Cardiac muscle cell (in vitro differentiated cells and primary cell): ENCODE results near the gene DAB1. TPM values are rescaled to one million over a fixed set of nuclear protein-coding genes. Genes with fewer than 3 reads are reported as not detected.

Experiments
- DNase-seq, 2 donors: peaks; one replicate each; pipeline versions ENCODE4 v3.0.0 to v3.0.0-alpha.2; 2010 to 2017; ENCODE audit warnings: low read depth in 1 of 2, low spot score in 1 of 2
- H3K27ac ChIP-seq: fragments of 200-600 bp; sonication (generic); 2 replicates; pipeline ENCODE4 v1.5.1; 2016
- H3K27me3 ChIP-seq: fragments of 200-600 bp; sonication (generic); 2 replicates; pipeline ENCODE4 v1.6.0; 2016; ENCODE audit warnings: control low read depth
- H3K36me3 ChIP-seq: fragments of 200-600 bp; sonication (generic); 2 replicates; pipeline ENCODE4 v1.5.1; 2016; ENCODE audit warnings: control low read depth
- H3K4me1 ChIP-seq: fragments of 200-600 bp; sonication (generic); 2 replicates; pipeline ENCODE4 v1.8.1; 2017; ENCODE audit warnings: low read depth, mild to moderate bottlenecking, mixed run types
- H3K4me3 ChIP-seq: fragments of 200-600 bp; sonication (generic); 2 replicates; pipeline ENCODE4 v1.5.1; 2016; ENCODE audit warnings: mild to moderate bottlenecking
- H3K9me3 ChIP-seq: fragments of 200-600 bp; sonication (generic); 2 replicates; pipeline ENCODE4 v1.5.1; 2017; ENCODE audit warnings: low read depth, mild to moderate bottlenecking, control low read depth
- CTCF ChIP-seq: IDR thresholded peaks from 2 replicates; pipeline ENCODE4 v1.5.1; 2012; ENCODE audit warnings: low read depth, mild to moderate bottlenecking, low read length
- polyA plus RNA-seq: library from polyadenylated mRNA; unstranded; fragments of >200 nt; fragmentation: Nextera tagmentation; extraction: Ambion mirVana; gene quantifications from 2 replicates; pipeline ENCODE4 v1.2.1, GENCODE V29; 2016
- total RNA-seq: library from RNA; depleted of rRNA; stranded (reverse); fragments of >200 nt; gene quantifications from 2 replicates; pipeline ENCODE4 v1.2.3, GENCODE V29; 2016

The DAB1 gene
- total and polyA plus RNA-seq, 2 experiments from 2014 or later, result 24.1 to 26.6 TPM

- Histone ChIP-seq H3K4me1 (peaks cover 40% of the 10 kb centered on the region), H3K9me3 (no peaks in the 10 kb centered on the region), H3K4me3 (no peak overlapping the region), H3K27ac (no peak overlapping the region), H3K27me3 (no peaks in the 10 kb centered on the region), H3K36me3 (no peaks in the 10 kb centered on the region)
- no peak for TF ChIP-seq CTCF
- DNase-seq, result no peak
Measured at GRCh38 chr1:57084701-57085100, 339.2 kb downstream of the DAB1 start.

GRCh38 chr1:57082711-57083439 is 341.0 kb downstream of the DAB1 start:
- Histone ChIP-seq H3K4me3 (no peak overlapping the region), H3K4me1 (peaks cover 31% of the 10 kb centered on the region), H3K36me3 (no peaks in the 10 kb centered on the region), H3K27ac (peak overlapping the region; percentile 38), H3K9me3 (no peaks in the 10 kb centered on the region), H3K27me3 (no peaks in the 10 kb centered on the region)
- TF ChIP-seq CTCF, result no peak
- no peak for DNase-seq

- peak; percentile 16 for TF ChIP-seq CTCF
- H3K27ac ChIP-seq, result no peak overlapping the region
- no peak for DNase-seq
- peaks cover 24% of the 10 kb centered on the region for H3K4me1 ChIP-seq
- no peaks in the 10 kb centered on the region for H3K9me3 ChIP-seq
- H3K27me3 ChIP-seq, result no peaks in the 10 kb centered on the region
- no peak overlapping the region for H3K4me3 ChIP-seq
- no peaks in the 10 kb centered on the region for H3K36me3 ChIP-seq
Measured at GRCh38 chr1:57079454-57080157, 344.3 kb downstream of the DAB1 start.

- no peaks in the 10 kb centered on the region for H3K36me3 ChIP-seq
- no peak for DNase-seq
- peaks cover 23% of the 10 kb centered on the region for H3K4me1 ChIP-seq
- no peaks in the 10 kb centered on the region for H3K27me3 ChIP-seq
- TF ChIP-seq CTCF, result no peak
- no peak overlapping the region for H3K4me3 ChIP-seq
- no peaks in the 10 kb centered on the region for H3K9me3 ChIP-seq
- no peak overlapping the region for H3K27ac ChIP-seq
Measured at GRCh38 chr1:57072401-57073110, 351.3 kb downstream of the DAB1 start.

- DNase-seq, result peak; percentile 10 to 79
- Histone ChIP-seq H3K27me3 (no peaks in the 10 kb centered on the region), H3K9me3 (no peaks in the 10 kb centered on the region), H3K36me3 (no peaks in the 10 kb centered on the region), H3K27ac (peak overlapping the region; percentile 90), H3K4me1 (peaks cover 62% of the 10 kb centered on the region), H3K4me3 (no peak overlapping the region)
- TF ChIP-seq CTCF, result no peak
Measured at GRCh38 chr1:57067863-57068262, 356.0 kb downstream of the DAB1 start.
